HG03432 (cell line): ENCODE data around the gene GSPT1.

Experiments
- ATAC-seq: cut with Tn5 transposase; IDR thresholded peaks from one replicate; pipeline ENCODE4 v1.9.1; 2021; ENCODE audit warnings: mild to moderate bottlenecking, moderate library complexity; ENCODE audit not compliant: unreplicated experiment

The GSPT1 gene

DNA sequence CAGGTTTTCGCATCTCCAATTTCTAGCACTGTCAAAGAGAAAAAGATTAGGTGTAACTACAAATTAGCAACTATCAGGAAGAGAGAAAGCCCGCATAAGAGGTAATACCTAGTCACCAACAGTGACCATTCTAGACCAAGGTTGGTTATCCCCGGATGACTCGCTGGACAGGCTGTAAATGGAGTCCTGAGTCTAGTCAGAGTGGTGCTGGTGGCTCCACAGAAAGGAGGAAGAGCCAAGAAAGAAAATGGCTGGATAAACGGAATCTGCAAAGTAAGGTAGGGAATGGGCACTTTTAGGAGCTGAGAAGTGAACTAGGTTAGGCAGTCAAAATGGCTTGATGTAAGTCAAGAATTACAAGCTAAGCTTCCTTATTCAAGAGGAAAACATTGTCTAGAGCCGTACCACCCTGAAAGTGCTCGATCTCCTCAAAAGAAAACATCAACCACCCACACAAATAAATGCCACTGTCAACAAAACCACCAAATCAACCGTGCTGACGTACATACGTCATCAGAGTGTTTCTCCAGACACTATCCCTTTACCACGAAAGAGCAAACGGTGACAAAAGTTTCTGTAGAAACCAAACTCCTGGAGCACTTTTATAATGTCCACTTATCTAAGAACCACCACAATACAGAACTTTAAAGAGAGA is 2.2 kb downstream of the GSPT1 start:
- no peak for ATAC-seq

DNA sequence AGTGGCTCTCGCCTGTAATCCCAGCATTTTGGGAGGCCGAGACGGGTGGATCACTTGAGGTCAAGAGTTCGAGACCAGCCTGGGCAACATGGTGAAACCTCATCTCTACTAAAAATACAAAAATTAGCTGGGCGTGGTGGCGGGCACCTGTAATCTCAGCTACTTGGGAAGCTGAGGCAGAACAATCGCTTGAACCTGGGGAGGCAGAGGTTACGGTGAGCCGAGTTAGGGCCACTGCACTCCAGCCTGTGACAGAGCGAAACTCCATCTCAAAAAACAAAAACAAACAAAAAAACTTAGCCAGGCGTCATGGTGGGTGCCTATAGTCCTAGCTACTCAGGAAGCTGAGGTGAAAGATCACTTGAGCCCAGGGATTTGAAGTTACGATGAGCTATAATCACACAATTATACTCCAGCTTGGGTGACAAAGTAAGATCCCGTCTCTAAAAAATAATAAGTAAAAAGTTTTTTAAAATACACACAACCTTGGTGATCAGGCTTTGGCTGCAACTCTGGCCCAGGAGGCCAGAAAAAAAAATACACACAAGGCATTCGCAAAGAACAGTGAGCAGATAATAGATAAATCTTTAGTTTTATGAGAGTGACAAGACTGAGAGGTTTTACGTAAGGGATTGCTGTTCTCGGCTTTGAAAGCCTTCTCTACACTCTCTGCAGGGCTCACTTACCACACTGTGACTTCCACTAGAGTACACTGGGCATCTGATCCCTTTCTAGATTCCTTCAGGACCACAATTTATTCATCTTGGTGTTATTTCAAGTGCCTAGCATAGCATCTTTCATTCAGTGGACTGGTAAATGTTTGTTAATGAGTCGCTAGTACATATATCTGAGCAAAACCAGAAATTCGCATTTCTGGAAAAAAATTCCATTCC is 5.9 kb downstream of the GSPT1 start:
- ATAC-seq, result no peak

DNA sequence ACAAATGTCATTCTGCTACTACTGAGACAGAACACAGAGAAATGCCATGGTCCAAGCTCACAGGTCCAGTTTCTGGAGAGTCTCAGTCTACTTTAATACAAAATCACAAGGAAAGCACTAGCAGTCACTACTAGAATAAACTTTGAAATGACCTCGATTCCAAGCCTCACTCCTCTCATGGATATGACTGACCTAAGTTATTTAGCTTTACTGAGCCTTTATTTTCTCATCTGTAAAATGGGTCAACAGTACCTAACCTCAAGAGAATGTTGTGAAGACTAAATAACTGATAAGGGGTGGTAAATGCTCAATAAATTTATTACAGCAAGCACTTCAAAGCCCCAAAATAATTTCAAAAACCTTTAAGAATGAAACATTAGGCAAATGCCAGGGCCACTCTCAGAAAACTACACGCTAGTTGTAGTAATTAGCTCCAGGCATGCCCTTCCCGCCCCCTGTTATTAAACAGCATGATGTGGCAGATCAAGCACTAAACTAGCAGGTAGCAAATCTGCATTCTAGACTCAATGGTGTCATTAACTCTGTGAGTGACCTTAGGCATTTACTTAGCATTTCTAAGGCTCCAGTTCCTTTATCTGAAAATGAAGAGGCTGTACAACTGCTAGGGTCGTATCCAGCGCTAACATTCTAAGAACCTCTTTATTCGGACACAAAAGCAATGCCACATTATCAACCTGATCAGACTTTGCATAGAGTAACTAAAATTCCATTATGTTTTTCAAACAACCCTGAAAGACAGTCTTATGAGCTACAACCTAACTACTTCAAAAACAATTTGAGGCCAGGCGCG is 8.4 kb downstream of the GSPT1 start:
- ATAC-seq, result no peak

DNA sequence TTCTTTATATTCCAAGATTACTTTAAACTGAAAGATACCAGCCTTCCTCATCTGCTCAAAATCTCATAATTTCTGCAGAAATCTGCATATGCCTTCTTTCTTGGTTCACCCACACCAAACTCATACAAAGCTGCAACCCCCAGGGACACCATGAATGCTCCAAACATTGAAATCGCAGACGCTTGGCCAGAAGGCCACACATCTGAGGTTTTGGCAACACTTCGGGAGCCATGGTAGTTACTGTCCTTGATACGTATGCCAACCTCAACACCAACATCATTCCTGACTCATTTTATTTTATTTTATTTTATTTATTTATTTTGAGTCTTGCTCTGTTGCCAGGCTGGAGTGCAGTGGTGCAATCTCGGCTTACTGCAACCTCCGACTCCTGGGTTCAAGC is 11.8 kb downstream of the GSPT1 start:
- no peak for ATAC-seq

DNA sequence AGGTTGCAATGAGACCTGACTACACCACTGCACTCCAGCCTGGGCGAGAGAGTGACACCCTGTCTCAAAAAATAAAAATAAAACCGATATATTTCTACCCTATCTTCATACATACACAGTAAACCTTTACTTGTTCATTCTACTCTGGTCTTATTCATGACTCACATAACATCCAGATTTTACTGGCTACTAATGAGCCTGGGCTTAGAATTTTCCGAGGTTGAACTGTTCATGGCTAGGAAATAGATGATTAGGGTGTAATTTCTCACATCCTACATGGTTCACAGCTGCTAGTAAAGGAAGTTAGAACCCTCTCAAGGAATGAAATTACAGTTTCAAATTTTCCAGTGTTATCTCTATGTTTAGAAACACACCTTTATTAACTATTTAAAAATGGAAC is 14.7 kb downstream of the GSPT1 start:
- ATAC-seq, result no peak

DNA sequence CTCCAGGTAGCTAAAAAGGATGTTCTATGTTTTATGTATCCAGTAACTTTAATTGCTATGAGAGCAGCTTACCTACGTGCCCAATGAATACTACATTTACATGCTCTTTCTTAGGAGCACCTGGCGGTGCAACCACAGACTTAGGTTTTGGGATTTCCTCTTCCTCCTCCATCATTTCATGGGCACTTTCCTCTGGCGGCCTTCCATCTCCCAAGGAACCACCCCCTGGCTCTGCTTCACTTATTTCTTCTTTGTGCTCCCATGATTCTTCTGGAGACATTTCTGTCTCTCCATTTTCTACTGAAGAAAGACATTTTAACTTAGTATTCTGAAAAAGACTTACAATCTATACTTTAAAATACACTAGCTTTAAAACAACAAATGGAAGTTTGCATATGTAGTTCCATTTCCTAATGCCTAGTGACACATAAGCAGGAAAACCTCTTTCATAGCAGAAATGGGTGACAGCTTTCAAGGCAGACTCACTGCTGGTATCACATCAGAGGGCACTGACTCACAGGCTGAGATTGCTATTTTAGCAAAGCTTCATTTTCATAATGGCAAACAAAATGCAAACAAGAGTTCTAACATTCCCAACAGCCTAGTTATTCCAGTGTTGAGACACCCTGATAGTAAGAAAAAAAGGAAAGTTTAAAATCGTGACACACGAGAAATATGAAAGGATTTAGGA is 19.1 kb downstream of the GSPT1 start:
- ATAC-seq, result no peak

DNA sequence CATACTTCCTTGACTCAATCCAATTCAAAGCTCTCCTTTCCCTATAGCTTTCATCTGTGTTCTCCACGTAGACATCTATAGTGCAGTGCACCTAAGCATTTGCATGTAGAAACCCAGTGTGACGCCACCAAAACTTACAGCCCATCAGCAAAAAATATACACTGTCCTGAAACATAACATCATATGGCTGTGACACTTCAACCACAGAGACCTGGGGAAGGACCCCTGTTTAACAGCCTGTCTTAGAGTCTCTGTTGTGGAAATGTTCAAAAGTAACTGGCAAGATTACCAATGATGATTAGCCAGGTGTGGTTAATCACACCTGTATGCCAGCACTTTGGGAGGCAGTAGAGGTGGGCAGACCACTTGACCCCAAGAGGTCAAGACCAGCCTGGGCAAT is 22.2 kb downstream of the GSPT1 start:
- no peak for ATAC-seq

DNA sequence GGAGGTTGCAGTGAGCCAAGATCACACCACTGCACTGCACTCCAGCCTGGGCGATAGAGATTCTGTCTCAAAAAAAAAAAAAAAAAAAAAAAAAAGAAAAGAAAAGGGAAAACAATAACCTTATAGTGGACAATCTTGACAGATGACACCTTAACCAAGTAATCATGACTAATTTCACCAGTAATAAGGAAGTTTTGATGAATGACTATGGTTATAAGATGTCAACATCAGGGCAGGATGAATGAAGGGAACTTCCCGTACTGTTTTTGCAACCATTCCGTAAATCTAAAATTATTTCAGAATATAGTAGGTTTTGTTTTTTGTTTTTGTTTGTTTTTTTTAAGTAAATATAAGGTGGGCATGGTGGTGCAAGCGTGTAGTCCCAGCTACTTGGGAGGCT is 23.0 kb downstream of the GSPT1 start:
- ATAC-seq, result no peak

DNA sequence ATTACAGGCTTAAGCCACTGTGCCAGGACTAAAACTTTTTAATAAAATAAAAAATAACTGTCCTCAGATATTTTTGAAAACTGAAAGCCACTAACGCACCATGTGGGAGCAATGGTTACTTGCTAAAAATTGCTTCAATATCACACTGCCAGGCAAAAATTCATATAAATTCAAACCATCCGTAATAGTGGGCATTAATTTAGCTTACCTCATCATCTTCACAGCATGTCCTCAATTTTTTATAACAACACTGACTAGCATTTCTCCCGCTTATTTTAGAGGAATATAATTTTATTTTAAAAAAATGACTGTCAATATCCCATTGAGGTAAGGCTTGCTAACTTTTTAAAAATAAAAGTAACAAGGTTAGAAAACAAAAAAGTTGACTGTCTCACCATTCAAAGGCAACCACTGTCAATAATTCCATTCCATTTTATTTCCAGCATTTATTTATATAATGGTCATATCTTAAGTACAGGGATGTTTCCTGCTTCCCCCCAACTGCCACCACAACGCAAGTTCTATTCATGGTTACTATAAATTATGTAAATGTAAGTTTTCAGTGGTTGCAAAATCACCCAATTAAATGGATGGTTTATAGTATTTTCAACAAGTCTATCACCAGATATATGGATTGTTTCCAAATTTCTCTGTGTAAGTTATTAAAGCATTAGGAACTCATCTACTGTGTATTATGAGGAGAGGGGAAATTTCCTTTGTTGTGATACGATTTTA is 25.4 kb downstream of the GSPT1 start:
- no peak for ATAC-seq

DNA sequence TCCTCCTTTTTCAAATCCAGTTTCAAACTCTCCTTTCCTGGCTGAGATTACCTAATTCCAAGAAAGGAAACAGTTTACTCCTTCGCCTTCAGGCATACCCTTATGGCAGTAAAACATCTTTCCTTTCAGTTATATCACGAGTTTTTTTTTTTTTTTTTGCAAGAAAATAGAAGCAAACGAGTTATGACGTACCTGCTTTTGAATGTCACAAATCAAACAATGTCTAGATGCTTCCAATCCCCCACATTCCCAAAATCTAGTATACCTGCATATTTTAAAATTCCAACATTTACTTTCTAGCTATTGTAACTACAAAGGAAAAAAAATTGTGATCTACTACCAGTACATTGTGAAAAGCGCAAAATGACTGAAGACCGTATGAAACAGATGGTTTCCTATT is 28.9 kb downstream of the GSPT1 start:
- no peak for ATAC-seq

DNA sequence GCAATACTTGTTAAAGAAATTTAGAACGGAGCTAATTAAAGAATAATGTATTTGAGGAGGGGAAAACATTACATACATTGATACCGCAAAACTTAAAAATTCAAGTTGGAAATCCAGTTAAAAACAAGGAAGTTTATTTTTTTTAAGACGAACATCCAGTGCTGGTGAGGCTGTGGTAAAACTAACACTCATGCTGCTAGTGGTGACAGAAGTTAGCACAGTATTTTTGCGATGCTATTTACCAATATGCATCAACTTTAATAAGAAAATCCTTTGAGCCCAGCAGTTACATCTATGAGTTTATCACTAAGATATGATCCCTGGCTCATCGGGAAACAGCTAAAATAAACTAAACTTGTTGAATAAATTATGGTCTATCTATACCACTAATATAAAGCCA is 31.7 kb downstream of the GSPT1 start:
- no peak for ATAC-seq

DNA sequence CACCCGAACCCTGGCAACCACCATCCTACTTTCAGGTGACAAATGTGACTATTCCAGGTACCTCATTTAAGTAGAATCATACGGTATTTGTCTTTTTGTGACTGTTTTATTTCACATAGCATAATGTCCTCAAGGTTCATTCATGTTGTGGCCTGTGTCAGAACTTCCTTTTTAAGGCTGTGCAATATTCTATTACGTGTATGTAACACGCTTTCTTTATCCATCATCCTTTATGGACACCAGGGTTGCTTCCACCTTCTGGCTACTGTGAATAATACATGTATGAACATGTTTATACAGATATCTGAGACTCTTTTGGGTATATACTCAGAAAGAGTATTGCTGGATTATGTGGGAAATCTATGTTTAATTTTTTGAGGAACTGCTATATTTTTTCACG is 35.7 kb downstream of the GSPT1 start:
- ATAC-seq, result no peak

DNA sequence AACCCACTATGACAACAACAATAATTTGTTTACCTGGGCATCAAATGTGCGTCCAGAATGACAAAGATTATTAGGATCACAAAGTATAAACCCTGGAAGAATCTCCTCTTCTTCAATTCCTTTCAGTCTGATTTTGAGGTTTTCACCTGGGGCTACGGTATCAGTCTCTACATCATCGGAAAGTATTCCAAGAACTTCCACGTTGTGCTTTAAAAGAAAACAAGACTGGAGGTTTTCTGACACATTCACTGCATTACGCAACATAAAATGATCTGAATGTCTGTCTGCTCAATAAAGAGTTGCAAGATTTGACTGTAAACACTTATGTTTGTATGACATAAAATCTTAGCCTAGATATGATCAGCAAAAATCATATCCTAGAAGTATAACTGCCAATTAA is 38.4 kb downstream of the GSPT1 start:
- ATAC-seq, result no peak

DNA sequence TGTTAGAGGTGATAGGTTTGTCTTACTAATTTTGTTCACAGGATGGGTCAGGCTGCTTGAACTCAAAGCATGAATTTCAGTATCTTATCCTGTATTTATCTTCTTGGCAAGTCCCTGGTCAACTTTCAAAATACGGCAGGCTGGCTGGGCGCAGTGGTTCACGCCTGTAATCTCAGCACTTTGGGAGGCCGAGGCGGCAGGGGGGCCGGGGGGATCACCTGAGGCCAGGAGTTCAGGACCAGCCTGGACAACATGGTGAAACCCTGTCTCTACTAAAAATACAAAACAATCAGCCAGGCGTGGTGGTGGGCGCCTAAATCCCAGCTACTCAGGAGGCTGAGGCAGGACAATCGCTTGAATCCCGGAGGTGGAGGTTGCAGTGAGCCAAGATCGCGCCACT is 39.5 kb downstream of the GSPT1 start:
- ATAC-seq, result no peak

DNA sequence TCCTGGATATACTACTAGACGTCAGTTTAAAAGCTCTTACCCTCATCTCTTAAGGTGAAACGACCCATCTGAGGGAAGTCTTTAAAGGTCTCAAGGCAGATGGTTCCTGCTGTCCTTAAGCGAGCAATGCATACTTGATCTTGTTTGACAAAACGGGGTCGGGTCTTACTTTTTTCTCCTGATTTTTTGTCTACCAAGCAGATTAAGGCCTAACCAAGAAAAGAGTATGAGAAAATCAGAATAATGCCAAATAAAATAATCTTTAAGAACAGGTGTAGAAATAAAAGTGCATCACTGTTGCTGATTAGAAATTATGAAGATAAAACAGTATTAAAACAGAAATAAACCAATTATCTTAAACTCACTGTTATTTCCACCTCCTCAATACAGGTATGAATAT is 40.0 kb downstream of the GSPT1 start:
- ATAC-seq, result no peak

DNA sequence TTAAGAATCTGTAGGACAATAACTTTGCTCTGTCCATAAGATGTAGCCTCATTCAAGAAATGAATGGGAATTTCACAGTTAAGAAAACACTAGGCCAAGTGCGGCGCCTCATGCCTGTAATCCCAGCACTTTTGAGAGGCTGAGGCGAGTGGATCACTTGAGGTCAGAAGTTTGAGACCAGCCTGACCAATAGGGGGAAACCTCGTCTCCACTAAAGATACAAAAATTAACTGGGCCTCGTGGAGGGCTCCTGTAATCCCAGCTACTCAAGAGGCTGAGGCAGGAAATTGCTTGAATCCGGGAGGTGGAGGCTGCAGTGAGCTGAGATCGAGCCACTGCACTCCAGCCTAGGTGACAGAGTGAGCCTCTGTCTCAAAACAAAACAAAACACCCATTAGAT is 44.6 kb downstream of the GSPT1 start:
- no peak for ATAC-seq

DNA sequence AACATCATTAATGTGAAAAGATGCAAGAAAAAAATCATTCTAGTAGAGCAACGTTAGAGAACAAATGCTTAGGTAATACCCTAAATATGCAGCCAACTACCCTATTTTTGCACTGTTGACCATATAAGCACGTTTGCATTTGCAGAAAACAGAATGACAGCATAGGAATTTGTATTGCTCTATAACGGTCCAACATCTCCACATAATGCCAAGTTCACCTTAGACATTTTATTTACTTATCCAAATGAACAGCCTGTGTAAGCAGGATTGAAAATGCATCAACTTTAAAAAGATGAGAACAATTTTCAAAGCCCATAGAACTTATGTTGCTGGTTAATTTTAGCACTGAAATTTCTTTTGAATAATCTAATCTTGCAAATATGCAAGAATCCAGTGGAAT is 45.4 kb downstream of the GSPT1 start:
- ATAC-seq, result no peak

DNA sequence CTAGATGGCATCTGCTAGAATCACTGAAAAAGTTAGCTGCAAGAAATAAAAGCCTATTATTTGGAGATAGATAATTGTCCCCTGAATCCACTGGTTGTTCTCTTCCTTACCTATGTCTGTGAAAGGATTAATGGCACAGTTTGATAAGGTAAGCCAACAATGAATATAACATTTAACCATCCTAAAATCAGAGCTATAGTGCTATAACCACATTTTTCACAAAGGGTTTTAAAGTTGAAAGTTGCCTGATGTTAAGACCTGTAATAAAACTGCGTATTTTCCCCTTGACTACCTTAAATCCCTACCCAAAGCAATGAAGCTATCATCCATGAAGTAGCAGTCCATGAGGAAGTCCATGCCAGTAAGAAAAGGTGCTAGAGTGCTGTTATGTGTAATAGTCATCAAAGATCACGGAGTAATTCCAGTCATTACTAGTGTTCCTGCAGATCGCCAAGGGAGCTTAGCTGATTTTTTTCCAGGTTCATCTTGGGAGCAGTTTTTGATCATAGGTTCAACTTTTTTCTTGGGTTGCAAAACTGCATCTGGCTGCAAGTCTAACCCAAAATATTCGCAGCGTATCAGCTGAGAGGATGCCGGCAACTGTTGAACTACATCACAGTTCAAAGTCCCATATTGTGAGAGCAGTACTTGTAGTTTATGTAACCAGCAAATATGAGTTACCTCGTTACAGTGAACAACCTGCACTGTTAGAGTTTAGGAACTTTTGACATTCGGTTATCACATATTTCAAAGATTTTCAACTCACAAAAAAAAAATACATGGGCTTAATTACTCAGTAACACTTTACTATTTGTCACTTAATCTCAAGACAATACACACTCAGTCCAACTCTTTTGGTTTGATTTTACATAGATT is 46.2 kb downstream of the GSPT1 start:
- no peak for ATAC-seq

DNA sequence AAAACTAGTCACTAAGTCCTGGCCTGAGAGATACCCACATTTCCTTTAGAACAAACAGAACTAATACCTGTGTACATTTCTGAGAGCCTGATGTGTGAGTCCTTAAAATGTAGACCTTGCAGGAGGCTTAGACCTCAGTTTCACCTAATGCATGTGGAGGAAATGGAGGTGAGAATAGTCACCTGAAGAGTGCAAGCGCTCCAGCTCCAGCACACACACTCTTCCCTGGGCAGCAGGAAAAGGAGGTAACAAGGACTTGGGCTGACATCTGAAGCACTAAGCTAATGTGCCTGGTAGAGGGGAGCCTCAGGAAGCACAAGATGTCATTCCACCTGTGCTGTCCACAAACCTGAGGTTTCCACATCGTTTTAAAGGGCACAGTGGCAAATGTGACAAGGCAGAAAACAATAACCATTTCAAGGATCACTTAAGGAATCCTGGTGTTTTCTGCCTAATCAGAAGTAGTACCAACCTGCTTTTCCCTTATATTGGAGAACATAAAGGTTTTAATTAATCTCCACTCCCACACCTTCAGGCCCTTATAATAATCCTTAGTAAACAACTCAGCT is 47.3 kb downstream of the GSPT1 start:
- ATAC-seq, result no peak
